ENCODE data around the gene SKAP2.

SKAP2 gene

GRCh38 chr7:26891400-26892350 lies 27.3 kb upstream of the SKAP2 start:
- Histone ChIP-seq H3K4me3 (ENCODE audit: low read depth, low read length) (no peak overlapping the region), H3K27ac (no peak overlapping the region), H3K9me3 (ENCODE audit: control insufficient read depth, low read length) (no peaks in the 10 kb centered on the region), H2AFZ (no peak overlapping the region), H3K9ac (no peak overlapping the region), H3K79me2 (no peaks in the 10 kb centered on the region), H3K27me3 (ENCODE audit: control insufficient read depth, insufficient read depth, low read length) (no peaks in the 10 kb centered on the region), H3K4me1 (no peaks in the 10 kb centered on the region), H3K4me2 (ENCODE audit: low read length) (no peak overlapping the region), H3K36me3 (ENCODE audit: control insufficient read depth, insufficient read depth, low read length) (no peaks in the 10 kb centered on the region)
- TF ChIP-seq CTCF (IDR thresholded peaks at IDR 0.05) = no peak

- H3K27me3 ChIP-seq (ENCODE audit: control insufficient read depth, insufficient read depth, low read length) = no peaks in the 10 kb centered on the region
- no peaks in the 10 kb centered on the region for H3K9me3 ChIP-seq (ENCODE audit: control insufficient read depth, low read length)
- H3K4me2 ChIP-seq (ENCODE audit: low read length) = no peak overlapping the region
- no peak overlapping the region for H2AFZ ChIP-seq
- no peak overlapping the region for H3K9ac ChIP-seq
- H3K27ac ChIP-seq = no peak overlapping the region
- no peak for TF ChIP-seq CTCF (IDR thresholded peaks at IDR 0.05)
- H3K79me2 ChIP-seq = no peaks in the 10 kb centered on the region
- no peak overlapping the region for H3K4me3 ChIP-seq (ENCODE audit: low read depth, low read length)
- H3K36me3 ChIP-seq (ENCODE audit: control insufficient read depth, insufficient read depth, low read length) = no peaks in the 10 kb centered on the region
- no peaks in the 10 kb centered on the region for H3K4me1 ChIP-seq
Observed at GRCh38 chr7:26880852-26881251, 16.5 kb upstream of the SKAP2 start.

GRCh38 chr7:26879671-26880070 lies 15.3 kb upstream of the SKAP2 start:
- no peak overlapping the region for H3K9ac ChIP-seq

GRCh38 chr7:26868841-26869495 lies 4.6 kb upstream of the SKAP2 start:
- Histone ChIP-seq H3K4me2 (ENCODE audit: low read length) (no peak overlapping the region), H3K4me3 (ENCODE audit: low read depth, low read length) (no peak overlapping the region), H3K9ac (no peak overlapping the region), H2AFZ (no peak overlapping the region), H3K79me2 (no peaks in the 10 kb centered on the region), H3K4me1 (no peaks in the 10 kb centered on the region), H3K36me3 (ENCODE audit: control insufficient read depth, insufficient read depth, low read length) (no peaks in the 10 kb centered on the region), H3K27ac (no peak overlapping the region), H3K9me3 (ENCODE audit: control insufficient read depth, low read length) (no peaks in the 10 kb centered on the region), H3K27me3 (ENCODE audit: control insufficient read depth, insufficient read depth, low read length) (no peaks in the 10 kb centered on the region)
- no peak for TF ChIP-seq CTCF (IDR thresholded peaks at IDR 0.05)

More at GRCh38 chr7:26879671-26880070, 15.3 kb upstream of the SKAP2 start:
- Histone ChIP-seq H3K9me3 (ENCODE audit: control insufficient read depth, low read length) (no peaks in the 10 kb centered on the region), H3K4me3 (ENCODE audit: low read depth, low read length) (no peak overlapping the region), H3K79me2 (no peaks in the 10 kb centered on the region), H2AFZ (no peak overlapping the region), H3K36me3 (ENCODE audit: control insufficient read depth, insufficient read depth, low read length) (no peaks in the 10 kb centered on the region), H3K27me3 (ENCODE audit: control insufficient read depth, insufficient read depth, low read length) (no peaks in the 10 kb centered on the region), H3K4me1 (no peaks in the 10 kb centered on the region), H3K4me2 (ENCODE audit: low read length) (no peak overlapping the region), H3K27ac (no peak overlapping the region)
- TF ChIP-seq CTCF (IDR thresholded peaks at IDR 0.05) = no peak

Measured in parathyroid adenoma (tissue), 2 donors.